Peyer's patch (tissue), 4 donors: ENCODE data around the gene CFHR2.
"Not testable (repeated sequence)": the region's sequence is repeated elsewhere in the genome, so short reads cannot be mapped to it uniquely, and the experiment has no call there.

Experiments
- POLR2A ChIP-seq, 2 donors: fragments of 450-650 bp; IDR thresholded peaks; one replicate each; pipeline ENCODE4 v1.5.1; 2017; ENCODE audit warnings: antibody characterized with exemption in 2 of 2, mild to moderate bottlenecking in 2 of 2, moderate library complexity in 2 of 2
- TF ChIP-seq, protein P1 (sequence below), 6 experiments: fragments of 450-650 bp in 4 of 6; fragments of 200-600 bp in 2 of 6; sonication (generic) in 1 of 6; IDR thresholded peaks; one replicate each; pipeline ENCODE4 v1.5.1; 2017 to 2019; ENCODE audit warnings: antibody characterized with exemption in 6 of 6, mild to moderate bottlenecking in 3 of 6, moderate library complexity in 1 of 6

DNA sequence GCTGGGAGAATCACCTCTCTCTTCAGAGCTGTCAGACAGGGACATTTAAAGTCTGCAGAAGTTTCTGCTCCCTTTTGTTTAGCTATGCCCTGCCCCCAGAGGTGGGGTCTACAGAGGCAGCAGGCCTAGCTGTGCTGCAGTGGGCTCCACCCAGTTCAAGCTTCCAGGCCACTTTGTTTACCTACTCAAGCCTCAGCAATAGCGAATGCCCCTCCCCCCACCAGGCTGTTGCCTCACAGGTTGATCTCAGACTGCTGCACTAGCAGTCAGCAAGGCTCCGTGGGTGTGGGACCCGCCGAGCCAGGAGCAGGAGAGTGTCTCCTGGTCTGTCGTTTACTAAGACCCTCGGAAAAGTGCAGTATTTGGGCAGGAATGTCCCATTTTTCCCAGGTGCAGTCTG is 2.1 kb upstream of the CFHR2 start:
- not testable (repeated sequence) for TF ChIP-seq POLR2A (IDR thresholded peaks at IDR 0.05)
- TF ChIP-seq, protein P1, sequence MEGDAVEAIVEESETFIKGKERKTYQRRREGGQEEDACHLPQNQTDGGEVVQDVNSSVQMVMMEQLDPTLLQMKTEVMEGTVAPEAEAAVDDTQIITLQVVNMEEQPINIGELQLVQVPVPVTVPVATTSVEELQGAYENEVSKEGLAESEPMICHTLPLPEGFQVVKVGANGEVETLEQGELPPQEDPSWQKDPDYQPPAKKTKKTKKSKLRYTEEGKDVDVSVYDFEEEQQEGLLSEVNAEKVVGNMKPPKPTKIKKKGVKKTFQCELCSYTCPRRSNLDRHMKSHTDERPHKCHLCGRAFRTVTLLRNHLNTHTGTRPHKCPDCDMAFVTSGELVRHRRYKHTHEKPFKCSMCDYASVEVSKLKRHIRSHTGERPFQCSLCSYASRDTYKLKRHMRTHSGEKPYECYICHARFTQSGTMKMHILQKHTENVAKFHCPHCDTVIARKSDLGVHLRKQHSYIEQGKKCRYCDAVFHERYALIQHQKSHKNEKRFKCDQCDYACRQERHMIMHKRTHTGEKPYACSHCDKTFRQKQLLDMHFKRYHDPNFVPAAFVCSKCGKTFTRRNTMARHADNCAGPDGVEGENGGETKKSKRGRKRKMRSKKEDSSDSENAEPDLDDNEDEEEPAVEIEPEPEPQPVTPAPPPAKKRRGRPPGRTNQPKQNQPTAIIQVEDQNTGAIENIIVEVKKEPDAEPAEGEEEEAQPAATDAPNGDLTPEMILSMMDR (IDR thresholded peaks at IDR 0.05) = not testable (repeated sequence)
